A673 (cell line): ENCODE measurements around the gene EPHB2.

Source experiments
- CTCF ChIP-seq: fragments of 300-800, 200-600 bp; sonication (generic); conservative IDR thresholded peaks from 2 replicates; pipeline ENCODE4 v1.5.1; 2017; ENCODE audit warnings: low read depth, mild to moderate bottlenecking, antibody characterized with exemption, low read length, moderate library complexity, mixed read lengths
- EZH2 ChIP-seq: fragments of 200-600 bp; sonication (generic); IDR thresholded peaks from 2 replicates; pipeline ENCODE4 v1.6.1; 2017; ENCODE audit warnings: borderline replicate concordance, low read depth, mild to moderate bottlenecking, mixed read lengths, antibody characterized with exemption, low read length; ENCODE audit not compliant: poor library complexity, severe bottlenecking

GRCh38 chr1:22760455-22760854 is 49.8 kb downstream of the EPHB2 start:
- TF ChIP-seq CTCF: no peak
- no peak for TF ChIP-seq EZH2
